T-helper 1 cell (primary cell): ENCODE results near the gene PNRC1.
"Not testable (repeated sequence)": the region's sequence is repeated elsewhere in the genome, so short reads cannot be mapped to it uniquely, and the experiment has no call there.

Experiments
- DNase-seq, 5 donors: peaks; one replicate each; pipeline ENCODE4 v3.0.0-alpha.2; 2012 to 2020

The PNRC1 gene

DNA sequence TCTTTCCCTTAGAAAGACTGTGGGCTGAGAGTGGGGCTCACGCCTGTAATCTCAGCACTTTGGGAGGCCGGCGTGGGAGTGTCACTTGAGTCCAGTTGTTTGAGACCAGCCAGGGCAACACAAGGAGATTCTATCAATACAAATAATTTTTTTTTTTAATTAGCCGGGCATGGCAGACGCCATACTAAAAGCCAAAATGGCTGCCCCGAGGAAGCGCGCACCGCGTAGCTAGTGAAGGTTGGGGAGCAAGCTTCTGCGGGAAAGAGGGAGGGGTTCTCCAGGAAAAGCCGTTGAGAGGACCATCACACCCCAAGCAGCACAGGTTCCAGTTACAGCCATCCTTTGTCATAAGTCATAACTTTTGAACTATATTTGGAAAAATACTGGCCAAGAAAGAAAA, 21.3 kb upstream of the PNRC1 start:
- DNase-seq: no peak

DNA sequence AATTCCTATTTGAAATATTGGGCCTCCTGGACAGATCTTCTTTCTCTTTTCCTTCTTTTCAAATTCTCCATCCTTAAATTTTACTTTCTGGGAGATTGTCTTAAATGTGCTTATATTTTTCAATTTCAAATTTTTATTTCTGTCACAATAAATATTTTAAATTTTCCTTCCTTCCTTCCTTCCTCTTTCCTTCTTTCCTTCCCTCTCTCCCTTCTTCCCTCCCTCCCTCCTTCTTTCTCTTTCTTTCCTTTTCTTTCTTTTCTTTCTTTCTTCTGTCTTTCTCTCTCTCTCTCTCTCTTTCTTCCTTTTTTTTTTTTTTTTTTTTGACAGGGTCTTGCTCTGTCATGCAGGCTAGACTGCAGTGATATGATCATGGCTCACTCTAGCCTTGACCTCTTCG, 16.7 kb upstream of the PNRC1 start:
- no peak for DNase-seq

DNA sequence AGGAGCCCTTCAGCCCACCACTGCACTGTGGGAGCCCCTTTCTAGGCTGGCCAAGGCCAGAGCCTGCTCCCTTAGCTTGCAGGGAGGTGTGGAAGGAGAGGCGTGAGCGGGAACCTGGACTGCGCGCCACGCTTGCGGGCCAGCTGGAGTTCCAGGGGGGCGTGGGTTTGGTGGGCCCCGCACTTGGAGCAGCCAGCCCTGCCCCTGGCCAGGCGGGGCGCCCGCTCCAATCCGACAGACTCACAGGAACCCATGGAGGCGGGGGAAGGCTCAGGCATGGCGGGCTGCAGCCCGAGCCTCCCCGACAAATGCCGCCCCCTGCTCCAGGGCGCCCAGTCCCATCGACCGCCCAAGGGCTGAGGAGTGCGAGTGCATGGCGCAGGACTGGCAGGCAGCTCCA, 15.6 kb upstream of the PNRC1 start:
- DNase-seq: not testable (repeated sequence)

DNA sequence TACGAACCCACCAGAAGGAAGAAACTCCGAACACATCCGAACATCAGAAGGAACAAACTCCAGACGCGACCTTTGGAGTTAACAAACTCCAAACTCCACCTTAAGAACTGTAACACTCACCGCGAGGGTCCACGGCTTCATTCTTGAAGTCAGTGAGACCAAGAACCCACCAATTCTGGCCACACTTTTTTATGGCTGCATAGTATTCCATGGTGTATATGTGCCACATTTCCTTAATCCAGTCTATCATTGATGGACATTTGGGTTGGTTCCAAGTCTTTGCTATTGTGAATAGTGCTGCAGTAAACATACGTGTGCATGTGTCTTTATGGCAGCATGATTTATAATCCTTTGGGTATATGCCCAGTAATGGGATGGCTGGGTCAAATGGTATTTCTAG, 14.4 kb upstream of the PNRC1 start:
- not testable (repeated sequence) for DNase-seq

DNA sequence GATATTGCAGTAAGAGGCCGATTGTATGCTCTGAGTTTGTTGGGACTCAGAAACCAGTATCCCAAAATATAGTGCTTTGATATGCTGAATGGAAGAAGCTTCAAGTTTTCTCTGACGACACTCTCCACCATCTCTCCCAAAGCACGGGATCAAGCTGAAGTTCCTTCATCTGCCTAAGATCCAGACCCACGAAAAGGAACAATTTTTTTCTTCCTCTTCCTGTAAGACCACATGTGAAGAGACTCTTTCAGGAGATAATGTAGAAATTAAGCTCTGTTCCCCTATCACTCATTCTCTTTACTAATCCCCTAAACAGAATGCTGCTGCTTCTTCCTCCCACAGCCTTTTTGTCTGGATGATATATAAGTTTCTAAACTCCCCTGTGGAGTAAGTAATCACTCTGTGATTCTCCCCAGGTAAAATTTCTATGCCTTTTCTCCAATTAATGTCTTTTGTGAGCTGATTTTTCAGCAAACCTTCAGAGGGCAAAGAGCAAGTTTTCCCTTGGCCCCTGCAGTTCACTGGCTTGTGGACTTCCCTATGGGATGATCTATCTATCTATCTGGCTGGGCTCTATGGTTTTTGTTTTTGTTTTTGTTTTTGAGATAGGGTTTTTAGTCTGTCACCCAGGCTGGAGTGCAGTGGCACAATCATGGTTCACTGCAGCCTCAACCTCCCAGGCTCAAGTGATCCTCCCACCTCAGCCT, 13.5 kb upstream of the PNRC1 start:
- DNase-seq: no peak

DNA sequence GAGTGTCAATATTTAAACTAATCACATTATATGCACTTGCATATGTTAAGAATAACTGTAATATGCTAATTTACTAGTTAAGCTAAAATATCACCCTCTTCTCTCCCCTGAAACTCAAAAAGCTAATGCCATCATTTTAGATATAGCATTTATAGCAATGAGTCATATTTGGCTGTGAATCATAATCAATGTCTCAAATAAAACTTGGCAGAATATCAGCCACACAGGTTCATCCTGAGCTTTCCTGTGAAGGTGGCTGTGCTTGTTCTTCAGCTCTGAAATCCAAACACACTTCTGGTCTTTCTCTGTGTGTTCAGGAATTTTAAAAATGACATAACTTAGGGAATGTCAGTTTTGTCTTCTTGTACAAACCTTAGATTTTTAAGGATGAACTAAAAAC, 12.8 kb upstream of the PNRC1 start:
- DNase-seq: no peak

DNA sequence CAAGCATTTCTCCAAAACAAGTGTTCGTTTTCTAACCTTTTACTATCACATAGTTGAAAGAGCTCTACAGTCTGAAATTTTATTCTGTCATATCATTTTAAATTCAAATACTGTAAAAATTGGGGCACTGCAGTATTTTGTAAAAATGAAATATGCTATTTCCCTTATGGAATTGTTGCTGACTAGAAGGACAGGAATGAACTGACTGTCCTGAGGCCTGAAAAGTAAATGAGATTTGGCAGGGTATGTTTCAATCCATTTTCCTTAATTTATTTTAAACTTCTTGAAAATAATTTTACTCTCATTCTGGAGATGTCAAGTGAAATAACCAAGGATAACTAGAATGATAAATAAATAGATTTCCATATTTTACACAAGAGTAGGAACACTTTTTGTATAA, 11.9 kb upstream of the PNRC1 start:
- DNase-seq: no peak

DNA sequence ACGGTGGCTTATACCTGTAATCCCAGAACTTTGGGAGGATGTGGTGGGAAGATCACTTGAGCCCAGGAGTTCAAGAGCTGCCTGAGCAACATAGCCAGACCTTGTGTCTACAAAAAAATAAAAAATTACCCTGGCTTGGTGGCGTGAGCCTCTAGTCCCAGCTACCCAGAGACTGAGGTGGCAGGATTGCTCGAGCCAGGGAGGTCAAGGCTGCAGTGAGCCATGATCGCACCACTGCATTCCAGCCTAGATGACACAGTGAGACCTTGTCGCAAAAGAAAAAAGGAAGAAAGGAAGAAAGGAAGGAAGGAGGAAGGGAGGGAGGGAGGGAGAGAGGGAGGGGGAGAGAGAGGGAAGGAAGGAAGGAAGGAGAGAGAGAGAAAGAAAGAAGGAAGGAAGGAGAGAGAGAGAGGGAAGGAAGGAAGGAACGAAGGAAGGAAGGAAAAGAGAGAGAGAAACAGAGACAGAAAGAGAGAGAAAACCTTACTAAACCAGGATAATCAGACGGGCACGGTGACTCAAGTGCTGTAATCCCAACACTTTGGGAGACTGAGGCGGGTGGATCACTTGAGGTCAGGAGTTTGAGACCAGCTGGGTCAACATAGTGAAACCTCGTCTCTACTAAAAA, 10.9 kb upstream of the PNRC1 start:
- DNase-seq: no peak

DNA sequence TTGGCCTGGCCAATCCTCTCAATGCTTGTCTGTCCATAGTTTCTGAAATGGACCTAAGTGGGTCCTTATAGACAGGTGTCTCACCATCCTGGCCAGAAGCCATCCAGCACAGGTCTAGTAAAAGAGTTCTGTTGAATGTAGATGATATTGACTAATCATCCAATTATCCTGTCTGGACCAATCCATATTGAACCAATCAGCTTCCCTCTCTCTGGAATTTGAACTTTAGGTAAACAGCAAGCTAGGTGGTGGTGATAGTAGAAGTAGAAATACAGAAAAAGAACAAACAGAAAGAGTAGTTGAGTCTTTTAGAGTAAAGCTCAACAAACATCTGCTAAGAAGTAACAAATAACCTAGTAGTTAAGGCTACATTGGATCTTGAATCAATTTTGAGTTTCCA, 9.5 kb upstream of the PNRC1 start:
- DNase-seq: no peak

DNA sequence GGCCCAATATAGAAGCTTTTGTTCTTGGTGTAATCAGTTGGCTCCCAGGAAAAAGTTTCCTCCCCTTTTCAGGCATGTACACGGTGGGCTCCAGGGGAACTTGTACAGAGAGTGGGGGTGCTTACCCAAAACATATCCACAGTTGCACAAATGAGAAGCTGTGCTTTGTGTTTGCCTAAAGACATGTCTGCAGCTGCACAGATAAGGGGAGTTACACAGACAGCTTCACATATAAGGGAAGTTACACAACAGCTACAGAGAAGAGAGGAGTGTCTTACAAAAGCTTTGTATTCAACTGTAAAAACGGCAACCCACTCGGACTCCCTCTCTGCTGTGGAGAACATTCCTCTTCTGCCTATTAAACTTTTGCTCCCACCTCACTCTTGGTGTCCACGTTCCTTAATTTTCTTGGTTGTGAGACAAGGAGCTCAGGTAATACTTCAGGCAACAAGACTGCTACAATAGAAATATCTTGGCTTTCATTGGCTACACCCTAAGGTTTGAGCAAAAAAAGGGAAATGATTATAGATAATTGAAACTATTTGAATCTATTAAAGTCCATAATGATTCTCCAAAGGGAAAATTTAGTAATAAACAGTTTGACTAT, 7.4 kb upstream of the PNRC1 start:
- DNase-seq: no peak

DNA sequence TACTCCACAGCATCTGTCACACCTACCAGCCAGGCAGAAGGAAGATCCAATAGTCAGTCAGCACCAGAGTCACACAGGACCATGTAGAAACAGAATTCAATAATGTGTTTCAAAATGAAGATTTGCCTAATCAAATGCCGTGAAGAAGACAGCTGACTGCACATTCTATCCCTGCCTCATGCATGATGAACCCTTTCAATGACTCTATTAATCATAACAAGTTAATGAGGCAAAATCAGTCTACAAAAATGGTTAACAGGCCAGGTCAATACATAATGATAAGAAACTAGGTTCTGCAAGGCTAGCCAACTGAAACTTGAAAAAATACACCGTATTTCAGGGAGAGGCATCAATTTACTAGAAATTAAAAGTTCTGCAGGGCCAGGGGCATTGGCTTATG, 6.7 kb upstream of the PNRC1 start:
- no peak for DNase-seq

DNA sequence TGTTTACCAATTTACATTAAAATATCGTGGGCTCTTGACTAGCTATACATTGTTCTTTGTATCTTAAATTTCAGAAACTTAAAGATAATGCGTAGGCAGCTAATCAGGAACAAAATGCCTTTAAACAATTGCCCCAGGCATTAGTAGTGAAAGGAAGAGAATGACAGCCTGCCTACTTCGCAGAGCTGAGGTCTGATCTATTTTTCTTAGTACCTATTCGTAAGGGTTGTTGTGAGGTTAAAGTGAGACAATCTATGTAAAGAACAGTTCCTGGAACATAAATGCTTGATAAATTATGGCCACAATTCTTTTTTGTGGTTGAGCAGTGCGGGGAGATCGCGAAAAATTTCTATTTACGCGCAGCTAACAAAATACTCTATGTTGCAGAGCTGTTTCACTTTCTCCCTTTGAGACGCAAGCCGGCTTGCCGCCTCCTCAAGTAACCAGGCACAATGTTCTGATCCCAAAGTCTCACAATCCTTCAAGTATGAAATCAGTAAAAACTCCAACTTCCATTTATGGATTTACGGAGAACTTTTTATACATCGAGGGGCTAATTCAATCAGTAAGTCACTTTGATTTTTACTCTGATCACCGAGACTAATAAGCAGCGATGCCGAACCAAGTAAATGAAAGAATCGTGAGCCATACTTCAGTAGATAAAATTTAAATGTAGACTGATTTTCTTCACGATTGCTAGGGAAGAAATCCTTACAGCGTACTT, 878 bp upstream of the PNRC1 start:
- peak in 4 of 5 donors; percentile 35 to 85 (median 46) for DNase-seq

DNA sequence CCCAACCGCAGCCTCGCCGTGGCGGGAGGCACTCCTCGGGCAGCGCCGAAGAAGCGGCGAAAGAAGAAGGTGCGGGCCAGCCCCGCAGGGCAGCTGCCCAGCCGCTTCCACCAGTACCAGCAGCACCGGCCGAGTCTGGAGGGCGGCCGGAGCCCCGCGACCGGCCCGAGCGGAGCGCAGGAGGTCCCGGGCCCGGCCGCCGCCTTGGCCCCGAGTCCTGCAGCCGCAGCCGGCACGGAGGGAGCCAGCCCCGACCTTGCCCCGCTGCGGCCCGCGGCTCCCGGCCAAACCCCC, 525 bp downstream of the PNRC1 start:
- no peak for DNase-seq

DNA sequence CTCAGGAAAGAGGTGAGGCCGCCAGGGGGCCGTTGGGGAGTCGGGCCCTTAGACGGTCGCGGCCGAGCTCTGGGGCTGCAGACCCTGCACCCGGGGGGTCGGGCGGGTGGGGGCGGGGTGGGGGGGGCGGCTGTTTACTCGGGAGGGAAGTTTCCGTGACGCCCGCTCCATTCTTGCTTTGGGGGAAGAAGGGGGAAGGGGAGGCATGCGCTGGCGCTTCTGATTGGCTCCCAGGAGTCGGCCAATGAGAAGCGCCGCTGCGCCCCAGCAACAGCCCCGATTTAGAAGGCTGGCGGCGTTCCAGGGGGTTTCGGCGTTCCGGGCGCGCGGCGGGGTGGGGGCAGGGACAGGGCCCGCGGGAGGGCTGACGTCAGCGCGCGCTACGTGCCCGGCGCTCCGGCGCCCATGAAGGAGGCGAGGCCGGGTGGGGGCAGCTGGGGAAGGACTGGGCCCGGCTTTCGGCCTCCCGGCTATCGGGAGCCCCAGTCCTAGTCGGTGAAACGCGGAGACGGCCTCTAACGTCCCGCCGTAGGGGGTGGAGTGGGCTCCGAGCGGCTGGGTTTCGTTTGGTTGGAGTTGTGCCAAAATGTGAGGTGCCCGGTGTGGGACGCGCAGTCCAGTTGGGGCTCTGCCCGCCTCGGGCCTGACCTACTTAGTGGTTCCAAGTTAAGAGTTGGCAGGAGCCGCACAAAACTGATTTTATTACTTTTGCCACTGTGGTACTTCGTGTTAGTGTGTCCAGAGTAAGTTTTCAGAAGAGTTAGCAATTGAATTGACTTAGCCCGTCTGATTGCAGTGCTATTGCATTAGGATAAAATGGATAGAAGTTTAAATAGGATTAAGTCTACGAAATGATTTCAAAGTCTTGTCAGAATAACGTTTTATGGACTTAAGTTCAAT, 1.1 kb downstream of the PNRC1 start:
- DNase-seq: peak; percentile 96 to 99 (median 98)

DNA sequence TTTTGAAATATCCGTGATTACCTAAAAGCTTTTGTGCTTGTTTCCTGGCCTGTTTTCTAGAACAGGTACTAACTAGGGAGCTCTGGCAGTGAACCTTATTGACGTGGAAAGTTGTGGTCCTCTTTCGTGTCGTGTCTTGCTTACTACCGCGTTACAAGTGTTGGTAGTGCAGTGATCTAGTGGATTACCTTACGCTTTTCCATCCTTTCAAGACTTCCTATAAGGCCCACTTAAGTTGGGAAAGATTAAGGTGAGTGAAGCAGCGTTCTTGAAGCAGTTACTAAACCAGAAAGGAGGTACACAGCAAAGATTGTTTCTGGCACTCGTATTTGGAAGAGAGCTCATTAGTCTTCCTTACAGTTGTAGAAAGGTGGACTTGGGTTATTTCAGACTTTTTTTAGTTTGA, 1.9 kb downstream of the PNRC1 start:
- peak in 1 of 5 donors; percentile 20 for DNase-seq

DNA sequence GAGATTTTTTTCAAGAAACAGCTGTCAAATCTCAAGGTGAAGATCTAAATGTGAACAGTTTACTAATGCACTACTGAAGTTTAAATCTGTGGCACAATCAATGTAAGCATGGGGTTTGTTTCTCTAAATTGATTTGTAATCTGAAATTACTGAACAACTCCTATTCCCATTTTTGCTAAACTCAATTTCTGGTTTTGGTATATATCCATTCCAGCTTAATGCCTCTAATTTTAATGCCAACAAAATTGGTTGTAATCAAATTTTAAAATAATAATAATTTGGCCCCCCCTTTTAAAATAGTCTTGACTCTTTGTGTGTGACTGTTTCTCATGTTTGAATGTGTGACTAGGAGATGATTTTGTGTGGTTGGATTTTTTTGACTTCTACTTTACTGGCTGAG, 4.0 kb downstream of the PNRC1 start:
- DNase-seq: no peak

DNA sequence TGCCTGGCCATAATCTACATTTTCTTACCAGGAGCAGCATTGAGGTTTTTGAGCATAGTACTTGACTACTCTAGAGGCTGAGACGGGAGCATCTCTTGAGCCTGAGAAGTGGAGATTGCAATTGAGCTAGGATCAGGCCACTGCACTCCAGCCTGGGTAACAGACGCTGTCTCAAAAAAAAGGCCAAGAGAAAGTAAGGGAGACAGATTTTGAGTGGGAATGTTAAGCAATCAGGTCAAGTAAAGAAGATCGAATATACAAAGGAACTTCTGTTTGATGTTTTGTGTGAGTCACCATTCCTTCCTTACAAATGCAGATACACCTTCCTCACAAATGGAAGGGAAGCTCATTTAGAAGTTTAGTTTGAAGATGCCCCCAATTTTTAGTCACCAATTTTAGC, 4.4 kb downstream of the PNRC1 start:
- DNase-seq: no peak

DNA sequence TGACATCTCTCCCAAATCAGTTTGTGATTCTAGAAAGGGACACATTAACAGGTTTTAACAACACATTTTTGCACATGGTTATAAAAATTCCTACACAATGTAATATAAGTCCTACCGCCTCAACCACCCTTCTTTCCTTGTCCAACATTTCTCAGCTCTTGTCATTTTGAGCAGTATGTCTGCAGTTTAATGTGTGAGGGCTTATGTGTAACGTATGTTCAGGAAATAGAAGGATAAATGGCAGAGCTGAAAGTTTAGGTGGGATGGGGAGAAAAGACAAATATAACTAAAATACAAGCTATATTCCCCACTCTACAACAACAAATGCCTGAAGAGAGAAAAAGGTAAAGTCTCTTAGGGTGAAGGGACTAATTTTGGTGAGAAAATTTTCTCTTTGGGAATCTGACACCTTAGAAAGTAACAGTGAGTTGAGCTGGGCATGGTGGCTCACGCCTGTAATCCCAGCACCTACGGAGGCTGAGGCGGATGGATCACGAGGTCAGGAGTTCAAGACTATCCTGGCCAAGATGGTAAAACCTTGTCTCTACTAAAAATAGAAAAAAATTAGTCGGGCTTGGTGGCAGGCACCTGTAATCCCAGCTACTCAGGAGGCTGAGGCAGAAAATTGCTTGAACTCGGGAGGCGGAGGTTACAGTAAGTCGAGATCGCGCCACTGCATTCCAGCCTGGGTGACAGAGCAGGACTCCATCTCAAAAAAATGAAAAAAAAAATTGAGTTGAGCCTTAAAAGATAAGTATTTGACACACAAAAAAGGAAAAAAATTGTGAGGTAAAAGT, 5.1 kb downstream of the PNRC1 start:
- DNase-seq: no peak

DNA sequence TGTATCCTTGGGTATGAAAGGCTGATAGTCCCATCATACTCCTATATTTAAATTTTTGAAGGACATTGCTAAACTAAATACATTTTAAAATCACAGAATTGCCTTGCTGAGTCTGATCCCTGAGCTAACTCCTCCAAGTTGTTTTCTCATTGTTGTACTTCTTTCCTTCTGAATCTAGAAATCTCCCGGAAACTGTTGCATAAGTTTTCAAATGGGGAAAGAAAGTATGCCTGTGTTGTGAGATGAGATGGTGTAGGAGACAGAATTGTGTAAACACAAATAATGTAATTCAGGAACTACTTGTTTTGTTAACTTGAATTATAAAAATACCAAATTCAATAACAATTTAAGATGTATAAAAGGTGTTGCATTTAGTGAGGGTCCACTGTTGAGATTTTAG, 7.3 kb downstream of the PNRC1 start:
- DNase-seq: no peak

DNA sequence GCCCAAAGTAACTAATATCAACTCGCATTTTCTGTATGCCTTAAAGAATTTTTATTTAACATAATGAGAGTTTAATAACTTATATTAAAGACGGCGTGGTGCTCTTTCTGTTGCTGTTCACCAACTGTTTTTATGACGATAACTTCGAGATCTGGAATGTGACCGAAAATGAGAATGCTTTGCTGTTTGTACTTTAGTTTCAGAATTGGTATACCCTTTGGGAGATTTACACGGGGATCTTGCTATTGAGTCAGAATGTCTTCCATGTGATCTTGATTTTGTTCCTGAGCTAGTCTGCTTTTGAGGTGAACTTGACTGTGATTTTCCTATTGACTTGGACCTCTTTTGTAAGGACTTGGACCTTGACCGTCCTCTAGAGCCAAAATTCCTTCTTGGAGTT, 17.9 kb downstream of the PNRC1 start:
- DNase-seq: peak in 1 of 5 donors; percentile 58

DNA sequence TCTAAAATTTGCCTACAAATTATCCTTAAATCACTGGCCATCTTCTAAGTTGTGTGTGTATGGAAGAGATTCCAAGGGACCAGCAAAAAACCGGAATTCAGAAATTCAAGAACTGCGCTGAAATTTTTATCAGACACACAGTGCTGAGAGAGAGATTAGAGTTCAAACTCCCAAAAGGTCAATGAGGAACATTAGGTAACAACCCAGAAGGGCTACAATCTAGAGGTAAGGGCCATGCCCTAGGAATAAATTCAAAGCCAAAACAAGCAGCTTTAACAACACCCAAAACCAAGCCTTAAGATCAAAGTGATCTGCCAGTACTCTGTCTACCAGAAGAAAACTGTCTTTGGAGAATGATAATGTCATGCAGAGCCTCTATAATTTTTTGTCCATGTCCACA, 19.6 kb downstream of the PNRC1 start:
- DNase-seq: no peak

DNA sequence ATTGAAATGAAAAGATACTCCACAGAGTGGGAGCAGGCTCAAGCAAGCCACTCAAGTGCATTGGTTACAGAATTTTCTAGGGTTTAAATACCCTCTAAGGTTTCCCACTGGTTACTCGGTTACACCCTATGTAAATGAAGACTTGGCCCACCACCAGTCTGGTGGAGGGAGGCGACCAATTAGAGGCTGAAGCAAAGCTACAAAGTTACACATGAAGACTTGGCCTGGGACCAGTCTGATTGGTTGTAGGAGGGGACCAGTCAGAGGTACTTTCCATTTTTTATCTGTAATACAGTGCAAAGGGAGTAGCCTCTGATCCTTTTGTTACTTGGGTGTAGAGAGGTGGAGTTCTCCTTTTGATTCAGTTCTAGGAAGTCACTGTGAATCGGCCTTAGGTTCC, 29.7 kb downstream of the PNRC1 start:
- DNase-seq: no peak
